Transverse colon (tissue), 4 donors: Measurements from ENCODE around the gene ZDHHC7.

ENCODE experiments used
- EP300 ChIP-seq: sonication (generic); formaldehyde crosslinking; IDR thresholded peaks from one replicate; pipeline ENCODE4 v1.6.1; 2017; ENCODE audit warnings: antibody characterized with exemption, low read depth
- POLR2A ChIP-seq: fragments of 450-650 bp; IDR thresholded peaks from one replicate; pipeline ENCODE4 v1.6.1; 2016; ENCODE audit warnings: antibody characterized with exemption, mild to moderate bottlenecking, moderate library complexity
- POLR2AphosphoS5 ChIP-seq, 3 donors: sonication (generic); formaldehyde crosslinking; IDR thresholded peaks; one replicate each; pipeline ENCODE4 v1.6.1; 2016; ENCODE audit warnings: antibody characterized with exemption in 3 of 3
- TF ChIP-seq, protein P1 (sequence below), 5 experiments: fragments of 200-600 bp in 3 of 5; fragments of 450-650 bp in 2 of 5; sonication (generic) in 3 of 5; IDR thresholded peaks; 1 replicate in 2 of 5; 2 replicates in 3 of 5; pipeline ENCODE4 v1.5.1; 2016 to 2017; ENCODE audit warnings: antibody characterized with exemption in 5 of 5, inconsistent platforms in 3 of 5, mild to moderate bottlenecking in 2 of 5, moderate library complexity in 1 of 5

- TF ChIP-seq, protein P1, sequence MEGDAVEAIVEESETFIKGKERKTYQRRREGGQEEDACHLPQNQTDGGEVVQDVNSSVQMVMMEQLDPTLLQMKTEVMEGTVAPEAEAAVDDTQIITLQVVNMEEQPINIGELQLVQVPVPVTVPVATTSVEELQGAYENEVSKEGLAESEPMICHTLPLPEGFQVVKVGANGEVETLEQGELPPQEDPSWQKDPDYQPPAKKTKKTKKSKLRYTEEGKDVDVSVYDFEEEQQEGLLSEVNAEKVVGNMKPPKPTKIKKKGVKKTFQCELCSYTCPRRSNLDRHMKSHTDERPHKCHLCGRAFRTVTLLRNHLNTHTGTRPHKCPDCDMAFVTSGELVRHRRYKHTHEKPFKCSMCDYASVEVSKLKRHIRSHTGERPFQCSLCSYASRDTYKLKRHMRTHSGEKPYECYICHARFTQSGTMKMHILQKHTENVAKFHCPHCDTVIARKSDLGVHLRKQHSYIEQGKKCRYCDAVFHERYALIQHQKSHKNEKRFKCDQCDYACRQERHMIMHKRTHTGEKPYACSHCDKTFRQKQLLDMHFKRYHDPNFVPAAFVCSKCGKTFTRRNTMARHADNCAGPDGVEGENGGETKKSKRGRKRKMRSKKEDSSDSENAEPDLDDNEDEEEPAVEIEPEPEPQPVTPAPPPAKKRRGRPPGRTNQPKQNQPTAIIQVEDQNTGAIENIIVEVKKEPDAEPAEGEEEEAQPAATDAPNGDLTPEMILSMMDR (IDR thresholded peaks at IDR 0.05), result no peak
- TF ChIP-seq POLR2AphosphoS5 (IDR thresholded peaks at IDR 0.05) (no peak), EP300 (no peak), POLR2A (no peak)
Measured at GRCh38 chr16:84986879-84987278, 24.5 kb downstream of the ZDHHC7 start.
